Measurements from ENCODE around the gene L3MBTL4. TPM values are rescaled to one million over a fixed set of nuclear protein-coding genes. Genes with fewer than 3 reads are reported as not detected.
A peak's percentile ranks its signal among the peaks of the same experiment; 100 is the strongest.

Gene L3MBTL4
- total and polyA plus RNA-seq, 8 donors = 5.7 to 13.9 (median 6.9) TPM

GRCh38 chr18:5948781-5949180 lies 465.9 kb downstream of the L3MBTL4 start:
- H3K9me3 ChIP-seq = no peaks in the 10 kb centered on the region
- no peaks in the 10 kb centered on the region for H3K4me1 ChIP-seq
- H3K27me3 ChIP-seq = peaks cover 0 to under 1% of the 10 kb centered on the region in 2 donors
- intact Hi-C loops (cut with DNase I) = no loop called here
- H3K4me3 ChIP-seq = no peak overlapping the region
- no peak for TF ChIP-seq CTCF (IDR thresholded peaks at IDR 0.05)
- no peak overlapping the region for H3K27ac ChIP-seq
- no peak for DNase-seq
- H3K36me3 ChIP-seq = no peaks in the 10 kb centered on the region
- ATAC-seq = no peak

GRCh38 chr18:5948237-5948636 lies 466.5 kb downstream of the L3MBTL4 start:
- TF ChIP-seq CTCF (IDR thresholded peaks at IDR 0.05) = no peak
- H3K36me3 ChIP-seq = no peaks in the 10 kb centered on the region
- no peaks in the 10 kb centered on the region for H3K9me3 ChIP-seq
- H3K4me3 ChIP-seq = no peak overlapping the region
- intact Hi-C loops (cut with DNase I) = no loop called here
- no peak overlapping the region for H3K27ac ChIP-seq
- ATAC-seq = no peak
- no peaks in the 10 kb centered on the region for H3K4me1 ChIP-seq
- DNase-seq = no peak
- peaks cover 0 to 6% of the 10 kb centered on the region in 2 donors for H3K27me3 ChIP-seq

- intact Hi-C loops (cut with DNase I) = no loop called here
- ATAC-seq (no peak), DNase-seq (no peak)
- no peaks in the 10 kb centered on the region for H3K4me1 ChIP-seq
- no peaks in the 10 kb centered on the region for H3K36me3 ChIP-seq
- no peak overlapping the region for H3K4me3 ChIP-seq
- no peak overlapping the region for H3K27ac ChIP-seq
- H3K9me3 ChIP-seq = no peaks in the 10 kb centered on the region
- H3K27me3 ChIP-seq = peaks cover 0 to 6% of the 10 kb centered on the region in 2 donors
- no peak for TF ChIP-seq CTCF (IDR thresholded peaks at IDR 0.05)
These were observed 470.3 kb downstream of the L3MBTL4 start for GRCh38 chr18:5944448-5944847.

- peak in 2 of 4 donors; percentile 27 to 56 for DNase-seq
- intact Hi-C loops (cut with DNase I) = no loop called here
- no peak for TF ChIP-seq CTCF (IDR thresholded peaks at IDR 0.05)
- Histone ChIP-seq H3K9me3 (no peaks in the 10 kb centered on the region), H3K27me3 (peaks cover 0 to 6% of the 10 kb centered on the region in 2 donors), H3K27ac (no peak overlapping the region), H3K4me3 (no peak overlapping the region), H3K36me3 (no peaks in the 10 kb centered on the region), H3K4me1 (no peaks in the 10 kb centered on the region)
- ATAC-seq = no peak
These were observed 471.2 kb downstream of the L3MBTL4 start for GRCh38 chr18:5943514-5943913.

GRCh38 chr18:5942591-5942990 lies 472.1 kb downstream of the L3MBTL4 start:
- Histone ChIP-seq H3K4me3 (no peak overlapping the region), H3K27me3 (peaks cover 0 to 6% of the 10 kb centered on the region in 2 donors), H3K4me1 (no peaks in the 10 kb centered on the region), H3K27ac (no peak overlapping the region), H3K9me3 (no peaks in the 10 kb centered on the region), H3K36me3 (no peaks in the 10 kb centered on the region)
- ATAC-seq (no peak), DNase-seq (no peak)
- intact Hi-C loops (cut with DNase I) = no loop called here
- no peak for TF ChIP-seq CTCF (IDR thresholded peaks at IDR 0.05)

Data from left lung (tissue), 10 donors.